ENCODE measurements around the gene PASK. TPM values are rescaled to one million over a fixed set of nuclear protein-coding genes. Genes with fewer than 3 reads are reported as not detected.

Gene PASK
- total RNA-seq, 4 donors from 2014 or later, result 3.4 to 8.9 (median 5.6) TPM

- DNase-seq, result no peak
- H3K36me3 ChIP-seq, result peaks cover 0 to 44% (median 0%) of the 10 kb centered on the region in 3 donors
Observed at GRCh38 chr2:241133436-241133820, 15.8 kb downstream of the PASK start.

DNA sequence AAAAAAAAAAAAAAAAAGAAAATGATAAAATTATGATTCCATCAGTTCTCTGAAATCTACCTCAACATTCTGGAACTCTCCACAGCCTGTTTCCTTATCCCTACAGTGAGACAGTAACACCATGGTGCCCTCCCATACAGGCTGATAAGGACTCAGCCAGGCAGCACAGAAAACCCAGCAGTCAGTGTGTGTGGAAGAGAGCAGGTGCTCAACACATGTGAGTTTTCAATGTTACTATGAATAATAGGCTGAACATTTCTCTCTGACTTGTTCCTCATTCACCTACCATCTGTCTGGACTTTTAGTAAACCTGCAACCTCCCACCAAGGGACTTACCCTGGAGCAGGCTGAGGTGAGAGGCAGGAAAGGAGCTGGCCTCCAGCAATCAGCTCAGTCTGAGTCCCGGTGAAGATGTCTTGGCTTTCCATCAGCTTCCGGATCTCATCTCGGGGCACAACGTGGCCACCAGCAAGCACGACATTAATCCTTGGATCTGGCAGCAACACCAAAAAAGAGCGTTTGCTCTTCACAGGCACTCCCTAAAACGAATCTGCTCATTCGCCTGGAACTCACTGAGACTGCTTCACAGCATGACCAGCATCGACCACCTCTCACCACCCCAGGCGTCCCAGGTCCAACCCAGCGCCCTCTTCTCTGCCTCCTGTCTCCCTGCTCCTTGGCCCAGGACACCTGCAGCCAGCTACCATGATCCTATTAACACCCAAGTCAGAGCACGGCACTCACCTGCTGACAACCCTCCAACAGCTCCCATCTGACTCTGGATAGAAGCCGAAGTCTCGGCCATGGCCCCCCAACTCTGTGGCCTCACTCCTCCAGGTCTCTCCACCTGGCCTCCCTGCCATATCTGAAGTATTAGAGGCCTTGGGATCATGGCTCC lies 16.5 kb downstream of the PASK start:
- no peaks in the 10 kb centered on the region for H3K4me1 ChIP-seq
- H3K4me3 ChIP-seq, result no peak overlapping the region
- intact Hi-C loops (cut with DNase I), result no loop called here
- no peak for DNase-seq
- H3K9me3 ChIP-seq, result no peaks in the 10 kb centered on the region
- H3K27ac ChIP-seq, result no peak overlapping the region
- no peaks in the 10 kb centered on the region for H3K27me3 ChIP-seq
- H3K36me3 ChIP-seq, result peaks cover 0 to 38% (median 0%) of the 10 kb centered on the region in 3 donors
- no peak for TF ChIP-seq POLR2A (IDR thresholded peaks at IDR 0.05)
- TF ChIP-seq, protein P1, sequence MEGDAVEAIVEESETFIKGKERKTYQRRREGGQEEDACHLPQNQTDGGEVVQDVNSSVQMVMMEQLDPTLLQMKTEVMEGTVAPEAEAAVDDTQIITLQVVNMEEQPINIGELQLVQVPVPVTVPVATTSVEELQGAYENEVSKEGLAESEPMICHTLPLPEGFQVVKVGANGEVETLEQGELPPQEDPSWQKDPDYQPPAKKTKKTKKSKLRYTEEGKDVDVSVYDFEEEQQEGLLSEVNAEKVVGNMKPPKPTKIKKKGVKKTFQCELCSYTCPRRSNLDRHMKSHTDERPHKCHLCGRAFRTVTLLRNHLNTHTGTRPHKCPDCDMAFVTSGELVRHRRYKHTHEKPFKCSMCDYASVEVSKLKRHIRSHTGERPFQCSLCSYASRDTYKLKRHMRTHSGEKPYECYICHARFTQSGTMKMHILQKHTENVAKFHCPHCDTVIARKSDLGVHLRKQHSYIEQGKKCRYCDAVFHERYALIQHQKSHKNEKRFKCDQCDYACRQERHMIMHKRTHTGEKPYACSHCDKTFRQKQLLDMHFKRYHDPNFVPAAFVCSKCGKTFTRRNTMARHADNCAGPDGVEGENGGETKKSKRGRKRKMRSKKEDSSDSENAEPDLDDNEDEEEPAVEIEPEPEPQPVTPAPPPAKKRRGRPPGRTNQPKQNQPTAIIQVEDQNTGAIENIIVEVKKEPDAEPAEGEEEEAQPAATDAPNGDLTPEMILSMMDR (IDR thresholded peaks at IDR 0.05), result no peak
- 82 to 89% methylated on average over 13 to 14 of the region's 14 CpGs for WGBS, 2 donors

More at GRCh38 chr2:241133436-241133820, 15.8 kb downstream of the PASK start:
- 80 to 98% methylated on average over 1 to 6 of the region's 10 CpGs for WGBS, 2 donors
- no peaks in the 10 kb centered on the region for H3K4me1 ChIP-seq
- intact Hi-C loops (cut with DNase I), result no loop called here
- no peak overlapping the region for H3K4me3 ChIP-seq
- no peaks in the 10 kb centered on the region for H3K27me3 ChIP-seq
- no peak overlapping the region for H3K27ac ChIP-seq
- H3K9me3 ChIP-seq, result no peaks in the 10 kb centered on the region
- no peak for TF ChIP-seq POLR2A (IDR thresholded peaks at IDR 0.05)
- TF ChIP-seq, protein P1 (IDR thresholded peaks at IDR 0.05), result no peak

- DNase-seq, result no peak
- Histone ChIP-seq H3K4me3 (no peak overlapping the region), H3K9me3 (no peaks in the 10 kb centered on the region), H3K36me3 (peaks cover 0 to 33% (median 0%) of the 10 kb centered on the region in 3 donors), H3K27ac (no peak overlapping the region), H3K27me3 (no peaks in the 10 kb centered on the region), H3K4me1 (no peaks in the 10 kb centered on the region)
- TF ChIP-seq, protein P1 (IDR thresholded peaks at IDR 0.05), result no peak
- TF ChIP-seq POLR2A (IDR thresholded peaks at IDR 0.05), result no peak
- intact Hi-C loops (cut with DNase I), result no loop called here
- WGBS, 2 donors, result 92% methylated on average over 7 of the region's 7 CpGs
Observed at GRCh38 chr2:241131531-241131930, 17.7 kb downstream of the PASK start.

- Histone ChIP-seq H3K4me3 (no peak overlapping the region), H3K36me3 (peaks cover 0 to 29% (median 0%) of the 10 kb centered on the region in 3 donors), H3K4me1 (no peaks in the 10 kb centered on the region), H3K9me3 (no peaks in the 10 kb centered on the region), H3K27me3 (no peaks in the 10 kb centered on the region), H3K27ac (no peak overlapping the region)
- intact Hi-C loops (cut with DNase I), result no loop called here
- DNase-seq, result no peak
- WGBS, 2 donors, result 90 to 94% methylated on average over 8 to 12 of the region's 16 CpGs
- TF ChIP-seq, protein P1 (IDR thresholded peaks at IDR 0.05), result no peak
- TF ChIP-seq POLR2A (IDR thresholded peaks at IDR 0.05), result no peak
Observed at GRCh38 chr2:241130316-241130715, 19.0 kb downstream of the PASK start.

DNA sequence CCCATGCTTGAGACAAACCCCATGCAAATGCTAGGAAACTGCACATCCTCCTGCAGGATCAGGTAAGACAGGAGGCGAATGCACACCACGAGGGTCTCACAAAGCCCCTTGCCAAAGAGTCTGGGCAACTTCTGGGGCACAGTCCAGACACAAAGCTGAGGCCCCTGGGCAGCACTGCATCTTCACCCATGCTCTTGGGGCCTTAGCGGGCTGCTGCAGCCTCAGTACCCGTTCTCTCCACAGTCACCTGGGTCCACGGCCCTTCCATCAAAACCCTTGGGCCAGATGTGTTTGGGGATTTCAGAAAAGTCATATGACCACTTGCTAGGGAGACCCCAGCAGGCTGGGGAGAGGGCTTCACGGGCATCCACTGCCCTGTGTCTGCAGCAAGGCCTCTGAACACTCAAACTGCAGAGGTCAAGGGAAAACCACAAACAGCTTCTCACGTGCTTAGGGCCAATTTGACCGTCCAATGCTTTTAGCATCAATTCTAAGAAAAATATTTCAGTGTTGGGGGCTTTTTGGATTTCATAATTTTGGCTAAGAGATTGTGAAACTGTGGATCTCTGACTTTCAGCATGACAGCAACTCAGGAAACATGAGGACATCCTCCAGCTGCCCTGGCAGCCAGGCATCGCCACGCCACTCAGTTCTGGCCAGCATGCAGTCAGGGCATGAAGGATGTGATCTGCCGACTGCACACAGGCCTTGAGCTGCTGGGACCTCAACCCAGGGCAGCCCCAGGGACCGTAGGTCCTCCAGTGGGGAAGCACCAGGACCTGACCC lies 20.0 kb downstream of the PASK start:
- intact Hi-C loops (cut with DNase I), result no loop called here
- Histone ChIP-seq H3K9me3 (no peaks in the 10 kb centered on the region), H3K27me3 (no peaks in the 10 kb centered on the region), H3K27ac (no peak overlapping the region), H3K36me3 (peaks cover 0 to 20% (median 0%) of the 10 kb centered on the region in 3 donors), H3K4me3 (no peak overlapping the region), H3K4me1 (peaks cover 0 to 2% (median 0%) of the 10 kb centered on the region in 3 donors)
- DNase-seq, result no peak
- WGBS, 2 donors, result 52 to 91% methylated on average over 4 to 5 of the region's 12 CpGs
- TF ChIP-seq, protein P1 (IDR thresholded peaks at IDR 0.05), result no peak
- TF ChIP-seq POLR2A (IDR thresholded peaks at IDR 0.05), result no peak
